GM19397 (cell line): ENCODE results near the gene GABRA5.

Experiments
- ATAC-seq: cut with Tn5 transposase; IDR thresholded peaks from one replicate; pipeline ENCODE4 v1.9.1; 2021; ENCODE audit warnings: mild to moderate bottlenecking, moderate library complexity; ENCODE audit not compliant: unreplicated experiment

Gene GABRA5

GRCh38 chr15:26921433-26921832 is 54.6 kb downstream of the GABRA5 start:
- ATAC-seq = no peak

- ATAC-seq = no peak
Measured at GRCh38 chr15:26926081-26926480, 59.2 kb downstream of the GABRA5 start.

GRCh38 chr15:26928051-26928450 is 61.2 kb downstream of the GABRA5 start:
- no peak for ATAC-seq

- ATAC-seq = no peak
Measured at GRCh38 chr15:26929588-26929987, 62.7 kb downstream of the GABRA5 start.

- ATAC-seq = no peak
Measured at GRCh38 chr15:26934848-26935247, 68.0 kb downstream of the GABRA5 start.

- no peak for ATAC-seq
Measured at GRCh38 chr15:26935322-26935721, 68.5 kb downstream of the GABRA5 start.

GRCh38 chr15:26936502-26936901 is 69.6 kb downstream of the GABRA5 start:
- ATAC-seq = no peak

- no peak for ATAC-seq
Measured at GRCh38 chr15:26937134-26937533, 70.3 kb downstream of the GABRA5 start.

- no peak for ATAC-seq
Measured at GRCh38 chr15:26939398-26939797, 72.5 kb downstream of the GABRA5 start.

GRCh38 chr15:26941489-26941888 is 74.6 kb downstream of the GABRA5 start:
- ATAC-seq = no peak

- ATAC-seq = no peak
Measured at GRCh38 chr15:26943866-26944265, 77.0 kb downstream of the GABRA5 start.

GRCh38 chr15:26945046-26945445 is 78.2 kb downstream of the GABRA5 start:
- ATAC-seq = no peak

- ATAC-seq = no peak
Measured at GRCh38 chr15:26950001-26950400, 83.1 kb downstream of the GABRA5 start.

GRCh38 chr15:26954403-26954802 is 87.5 kb downstream of the GABRA5 start:
- no peak for ATAC-seq

GRCh38 chr15:26967719-26968269 is 100.9 kb downstream of the GABRA5 start:
- ATAC-seq = no peak

GRCh38 chr15:26968806-26969205 is 101.9 kb downstream of the GABRA5 start:
- no peak for ATAC-seq

GRCh38 chr15:26970712-26971210 is 103.9 kb downstream of the GABRA5 start, which contains the start of gene GABRG3:
Gene GABRG3 (plus strand): TSS chr15:26971181.
- no peak for ATAC-seq

GRCh38 chr15:26971271-26972018 is 104.6 kb downstream of the GABRA5 start:
- ATAC-seq = no peak

- no peak for ATAC-seq
Measured at GRCh38 chr15:26972636-26973035, 105.8 kb downstream of the GABRA5 start.

GRCh38 chr15:26974120-26974780 is 107.4 kb downstream of the GABRA5 start:
- no peak for ATAC-seq

- ATAC-seq = no peak
Measured at GRCh38 chr15:26981492-26981891, 114.6 kb downstream of the GABRA5 start.

GRCh38 chr15:26983822-26984221 is 117.0 kb downstream of the GABRA5 start:
- ATAC-seq = no peak
